Natural killer cell (primary cell): ENCODE data around the gene TCF7L2. TPM values are rescaled to one million over a fixed set of nuclear protein-coding genes. Genes with fewer than 3 reads are reported as not detected.

Experiments used
- ATAC-seq, 3 donors: fragments of 150-1000 bp in 2 of 3; fragments of 200-7000 bp in 1 of 3; cut with Tn5 transposase; 1 replicate in 1 of 3; 2 replicates in 2 of 3; pipeline ENCODE4 v1.10.0; 2021; ENCODE audit warnings: mild to moderate bottlenecking in 2 of 3, moderate library complexity in 2 of 3
- DNase-seq, 2 donors: peaks; one replicate each; pipeline versions ENCODE4 v3.0.0 to v3.0.0-alpha.2; 2013 to 2021; ENCODE audit warnings: mixed read lengths in 1 of 2
- H3K27ac ChIP-seq: one replicate; pipeline ENCODE4 v1.5.1; 2013; ENCODE audit warnings: mild to moderate bottlenecking, low read length
- H3K27me3 ChIP-seq: one replicate; pipeline ENCODE4 v1.6.1; 2013; ENCODE audit warnings: low read length; ENCODE audit not compliant: control insufficient read depth, insufficient read depth
- H3K36me3 ChIP-seq: one replicate; pipeline ENCODE4 v1.6.1; 2013; ENCODE audit warnings: low read length; ENCODE audit not compliant: control insufficient read depth, insufficient read depth
- H3K4me1 ChIP-seq: one replicate; pipeline ENCODE4 v1.6.1; 2013; ENCODE audit warnings: low read length; ENCODE audit not compliant: control insufficient read depth, insufficient read depth
- H3K4me3 ChIP-seq: one replicate; pipeline ENCODE4 v1.5.1; 2013; ENCODE audit warnings: low read length
- H3K9me3 ChIP-seq: one replicate; pipeline ENCODE4 v1.6.1; 2013; ENCODE audit warnings: low read length; ENCODE audit not compliant: control insufficient read depth, insufficient read depth
- H3K27ac Mint-ChIP-seq, 2 donors: one replicate each; pipeline ENCODE4 v1.8.0; 2022; ENCODE audit warnings: mild to moderate bottlenecking in 2 of 2, mixed read lengths in 2 of 2, moderate library complexity in 1 of 2
- H3K27me3 Mint-ChIP-seq, 2 donors: one replicate each; pipeline ENCODE4 v1.8.0; 2022; ENCODE audit warnings: low read depth in 2 of 2, mixed read lengths in 2 of 2
- H3K36me3 Mint-ChIP-seq: one replicate; pipeline ENCODE4 v1.8.0; 2022; ENCODE audit warnings: mixed read lengths
- H3K4me1 Mint-ChIP-seq, 2 donors: one replicate each; pipeline ENCODE4 v1.8.0; 2022; ENCODE audit warnings: mixed read lengths in 2 of 2
- H3K4me3 Mint-ChIP-seq: one replicate; pipeline ENCODE4 v1.8.0; 2022; ENCODE audit warnings: mild to moderate bottlenecking, moderate library complexity, mixed read lengths
- H3K9me3 Mint-ChIP-seq, 2 donors: one replicate each; pipeline ENCODE4 v1.8.0; 2022; ENCODE audit warnings: mixed read lengths in 2 of 2
- WGBS: methylation state at CpG from one replicate; pipeline ENCODE4 v1.1.7; 2013; ENCODE audit warnings: missing lambda C conversion rate; ENCODE audit not compliant: insufficient coverage; 5-methylcytosine and 5-hydroxymethylcytosine counted together
- intact Hi-C: fragments of 100-400 bp; cut with micrococcal nuclease; formaldehyde crosslinking; loops from one replicate; pipeline ENCODE4 v1.14.2; 2022
- total RNA-seq, 4 donors: library from RNA; stranded (reverse); fragments of 120-200 nt in 1 of 4; gene quantifications; one replicate each; pipeline versions ENCODE4 v1.2.3 to v1.2.4, GENCODE V29; 2013 to 2022
- TF ChIP-seq, protein P1 (sequence below): fragments of 200-600 bp; IDR thresholded peaks from one replicate; pipeline ENCODE4 v1.8.0; 2022; ENCODE audit warnings: antibody characterized with exemption

The TCF7L2 gene
- total RNA-seq, 3 donors from 2014 or later (not counting 1 experiment from before 2014, with no cell fraction given) = 10.4 to 32.7 (median 15.3) TPM

DNA sequence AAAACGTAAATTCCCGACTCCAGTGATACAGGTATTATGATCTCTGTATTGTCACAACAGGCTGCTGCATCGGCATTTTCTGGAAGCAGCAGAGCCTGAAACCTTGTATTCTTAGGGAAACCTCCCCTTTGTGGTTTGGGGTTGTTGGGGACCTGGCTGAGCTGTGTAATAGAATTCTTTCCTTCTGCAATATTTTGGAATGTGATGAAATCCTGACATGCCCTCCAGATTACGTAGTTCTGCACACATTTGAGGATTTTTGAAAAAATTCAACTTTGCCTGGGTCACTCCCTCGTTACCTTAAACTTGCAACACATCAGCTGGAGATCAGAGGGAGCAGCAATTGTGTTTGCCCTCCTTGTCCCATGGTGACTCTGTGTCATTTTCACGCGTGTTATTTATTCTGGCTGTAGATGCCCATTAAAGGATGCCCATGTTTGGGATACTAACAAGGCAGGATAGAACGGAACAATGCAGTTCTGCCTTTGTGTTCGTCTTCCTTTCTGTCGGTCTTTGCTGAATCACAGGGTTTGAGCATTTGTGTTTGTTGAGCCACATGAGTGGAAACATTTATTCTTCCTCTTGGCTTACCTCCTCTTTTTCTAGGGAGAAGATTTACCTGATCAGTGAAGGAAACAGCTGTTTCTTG, 181.7 kb downstream of the TCF7L2 start:
- Histone ChIP-seq H3K27ac (no peak overlapping the region), H3K4me1 (no peaks in the 10 kb centered on the region), H3K36me3 (no peaks in the 10 kb centered on the region), H3K4me3 (no peak overlapping the region), H3K9me3 (no peaks in the 10 kb centered on the region), H3K27me3 (no peaks in the 10 kb centered on the region)
- Mint-ChIP-seq H3K27me3 (peaks cover 22 to 27% of the 10 kb centered on the region in 2 donors), H3K4me3 (no peak overlapping the region), H3K4me1 (peaks cover 0 to under 1% of the 10 kb centered on the region in 2 donors), H3K9me3 (no peaks in the 10 kb centered on the region), H3K36me3 (no peaks in the 10 kb centered on the region), H3K27ac (no peak overlapping the region)
- no peak for DNase-seq
- ATAC-seq = no peak
- TF ChIP-seq, protein P1, sequence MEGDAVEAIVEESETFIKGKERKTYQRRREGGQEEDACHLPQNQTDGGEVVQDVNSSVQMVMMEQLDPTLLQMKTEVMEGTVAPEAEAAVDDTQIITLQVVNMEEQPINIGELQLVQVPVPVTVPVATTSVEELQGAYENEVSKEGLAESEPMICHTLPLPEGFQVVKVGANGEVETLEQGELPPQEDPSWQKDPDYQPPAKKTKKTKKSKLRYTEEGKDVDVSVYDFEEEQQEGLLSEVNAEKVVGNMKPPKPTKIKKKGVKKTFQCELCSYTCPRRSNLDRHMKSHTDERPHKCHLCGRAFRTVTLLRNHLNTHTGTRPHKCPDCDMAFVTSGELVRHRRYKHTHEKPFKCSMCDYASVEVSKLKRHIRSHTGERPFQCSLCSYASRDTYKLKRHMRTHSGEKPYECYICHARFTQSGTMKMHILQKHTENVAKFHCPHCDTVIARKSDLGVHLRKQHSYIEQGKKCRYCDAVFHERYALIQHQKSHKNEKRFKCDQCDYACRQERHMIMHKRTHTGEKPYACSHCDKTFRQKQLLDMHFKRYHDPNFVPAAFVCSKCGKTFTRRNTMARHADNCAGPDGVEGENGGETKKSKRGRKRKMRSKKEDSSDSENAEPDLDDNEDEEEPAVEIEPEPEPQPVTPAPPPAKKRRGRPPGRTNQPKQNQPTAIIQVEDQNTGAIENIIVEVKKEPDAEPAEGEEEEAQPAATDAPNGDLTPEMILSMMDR = no peak
- 81% methylated on average over 10 of the region's 10 CpGs for WGBS
- intact Hi-C loops = no loop called here

- Histone ChIP-seq H3K4me1 (no peaks in the 10 kb centered on the region), H3K36me3 (no peaks in the 10 kb centered on the region), H3K27me3 (no peaks in the 10 kb centered on the region), H3K9me3 (no peaks in the 10 kb centered on the region), H3K4me3 (no peak overlapping the region), H3K27ac (no peak overlapping the region)
- WGBS = 94% methylated on average over 10 of the region's 11 CpGs
- H3K27ac Mint-ChIP-seq = no peak overlapping the region
- peaks cover 0 to 2% of the 10 kb centered on the region in 2 donors for H3K4me1 Mint-ChIP-seq
- intact Hi-C loops = no loop called here
- no peaks in the 10 kb centered on the region for H3K9me3 Mint-ChIP-seq
- peaks cover 17 to 20% of the 10 kb centered on the region in 2 donors for H3K27me3 Mint-ChIP-seq
- H3K4me3 Mint-ChIP-seq = no peak overlapping the region
- DNase-seq = no peak
- ATAC-seq = no peak
- TF ChIP-seq, protein P1 = no peak
- no peaks in the 10 kb centered on the region for H3K36me3 Mint-ChIP-seq
Observed at GRCh38 chr10:113132591-113133121, 182.6 kb downstream of the TCF7L2 start.

GRCh38 chr10:113133497-113134115, 183.6 kb downstream of the TCF7L2 start:
- H3K4me1 Mint-ChIP-seq = peaks cover 0 to 4% of the 10 kb centered on the region in 2 donors
- H3K36me3 Mint-ChIP-seq = no peaks in the 10 kb centered on the region
- peaks cover 12 to 13% of the 10 kb centered on the region in 2 donors for H3K27me3 Mint-ChIP-seq
- ATAC-seq (no peak), DNase-seq (no peak)
- no peak overlapping the region for H3K27ac Mint-ChIP-seq
- H3K4me3 Mint-ChIP-seq = no peak overlapping the region
- no peaks in the 10 kb centered on the region for H3K36me3 ChIP-seq
- TF ChIP-seq, protein P1 = no peak
- no peaks in the 10 kb centered on the region for H3K4me1 ChIP-seq
- no peaks in the 10 kb centered on the region for H3K27me3 ChIP-seq
- WGBS = 78% methylated on average over 8 of the region's 10 CpGs
- no peaks in the 10 kb centered on the region for H3K9me3 Mint-ChIP-seq
- no peak overlapping the region for H3K27ac ChIP-seq
- no peak overlapping the region for H3K4me3 ChIP-seq
- intact Hi-C loops = no loop called here
- H3K9me3 ChIP-seq = no peaks in the 10 kb centered on the region
